GM21717 (cell line): ENCODE measurements around the gene BDNF.

ENCODE experiments used
- ATAC-seq: cut with Tn5 transposase; IDR thresholded peaks from one replicate; pipeline ENCODE4 v1.9.1; 2021; ENCODE audit warnings: mild to moderate bottlenecking, moderate library complexity; ENCODE audit not compliant: unreplicated experiment

Gene BDNF

DNA sequence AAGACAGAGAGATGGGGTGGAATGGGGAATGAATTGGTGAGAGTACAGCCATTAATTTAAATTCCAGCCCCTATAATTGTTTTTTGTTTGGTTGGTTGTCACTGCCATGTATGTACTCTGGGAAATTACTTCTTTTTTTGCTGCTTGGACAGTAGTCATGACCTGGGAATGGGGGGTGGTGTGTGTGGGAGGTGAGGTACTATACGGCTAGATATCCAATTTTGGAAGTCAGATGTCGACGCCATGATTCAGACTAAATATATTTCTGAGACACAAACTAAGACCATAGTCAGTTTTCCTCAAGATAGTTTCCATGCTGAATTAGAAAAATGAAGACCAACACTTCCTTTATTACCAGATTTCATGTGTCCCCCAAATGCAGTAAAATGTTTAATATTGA, 7.4 kb upstream of the BDNF start:
- no peak for ATAC-seq

DNA sequence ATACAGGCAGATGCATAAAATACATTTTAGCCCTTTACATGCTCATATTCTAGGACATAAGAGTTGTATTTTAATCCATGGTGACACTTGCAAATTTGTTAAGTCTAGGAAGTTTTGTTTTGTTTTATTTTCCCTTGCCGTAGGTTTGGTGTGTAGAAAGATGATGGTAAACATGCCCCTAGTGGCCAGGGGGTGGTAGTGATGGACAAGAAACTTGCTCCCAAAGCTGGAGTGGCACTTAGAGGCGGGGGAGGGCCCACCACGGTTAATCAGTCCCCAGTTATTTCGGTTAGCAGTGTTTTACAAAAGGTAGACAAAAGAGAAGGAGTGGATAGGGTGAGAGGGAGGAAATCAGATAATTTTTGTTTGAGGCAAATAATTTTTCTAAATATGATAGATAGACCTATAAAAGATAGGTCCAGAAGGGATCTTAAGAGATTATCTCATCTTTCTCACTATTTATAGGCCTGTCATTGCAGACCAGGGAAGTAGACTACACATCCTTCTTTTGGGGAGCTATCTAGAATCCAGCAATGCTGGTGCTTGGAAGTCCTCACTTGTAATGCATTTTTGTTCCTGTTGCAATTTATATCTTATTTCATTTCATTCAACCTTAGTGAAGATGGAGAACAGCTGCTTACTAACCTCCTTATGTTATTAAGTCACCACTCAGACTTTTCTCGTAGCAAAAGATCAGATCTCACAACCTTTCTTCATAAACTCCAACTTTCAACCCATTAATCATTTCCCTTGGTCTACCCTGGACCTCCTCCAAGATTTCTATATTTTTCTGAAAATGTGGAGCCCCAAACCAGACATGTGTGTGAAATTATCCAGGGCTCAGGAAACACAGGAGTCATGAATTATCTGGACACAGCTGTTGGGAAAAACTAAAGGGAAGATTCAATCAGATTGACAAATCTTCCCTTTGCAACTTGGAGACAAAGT, 5.9 kb upstream of the BDNF start:
- peak; percentile 76 for ATAC-seq

DNA sequence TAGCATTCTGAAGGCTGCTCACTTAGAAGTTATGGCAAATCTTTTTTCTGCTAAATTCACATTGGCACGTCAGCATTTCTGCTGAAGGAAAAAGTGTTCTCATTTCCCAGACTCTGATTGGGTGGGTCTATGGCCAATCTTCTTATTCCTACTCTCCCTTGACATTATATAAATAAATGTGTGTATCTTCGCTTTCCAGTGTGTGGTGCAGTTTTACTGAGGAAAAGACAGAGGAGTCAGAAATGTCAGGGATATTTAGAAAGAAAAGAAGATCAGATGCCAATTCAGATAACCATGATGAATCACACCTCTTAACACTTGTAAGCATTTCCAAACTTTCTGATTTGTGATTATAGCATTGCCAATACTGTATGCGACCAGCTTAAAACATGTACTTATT, 3.2 kb upstream of the BDNF start:
- no peak for ATAC-seq

DNA sequence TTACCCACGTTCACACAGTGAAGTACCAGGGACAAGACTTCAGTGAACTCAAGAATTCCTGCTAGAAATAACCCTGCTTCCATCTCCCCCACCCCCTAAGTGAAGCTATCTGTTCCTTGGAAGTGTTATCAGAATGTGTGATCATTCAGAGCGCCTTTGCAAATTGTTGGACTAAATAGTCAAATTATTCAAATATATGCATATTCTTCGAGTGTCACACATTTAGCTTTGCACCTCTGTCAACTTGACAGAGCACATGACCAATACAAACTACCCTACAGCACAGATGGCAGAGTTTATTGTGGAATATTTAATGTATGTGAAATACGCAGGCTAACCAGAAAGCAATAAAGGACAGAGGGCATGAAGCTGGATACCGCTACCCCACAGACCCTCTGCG, 2.6 kb upstream of the BDNF start:
- no peak for ATAC-seq

DNA sequence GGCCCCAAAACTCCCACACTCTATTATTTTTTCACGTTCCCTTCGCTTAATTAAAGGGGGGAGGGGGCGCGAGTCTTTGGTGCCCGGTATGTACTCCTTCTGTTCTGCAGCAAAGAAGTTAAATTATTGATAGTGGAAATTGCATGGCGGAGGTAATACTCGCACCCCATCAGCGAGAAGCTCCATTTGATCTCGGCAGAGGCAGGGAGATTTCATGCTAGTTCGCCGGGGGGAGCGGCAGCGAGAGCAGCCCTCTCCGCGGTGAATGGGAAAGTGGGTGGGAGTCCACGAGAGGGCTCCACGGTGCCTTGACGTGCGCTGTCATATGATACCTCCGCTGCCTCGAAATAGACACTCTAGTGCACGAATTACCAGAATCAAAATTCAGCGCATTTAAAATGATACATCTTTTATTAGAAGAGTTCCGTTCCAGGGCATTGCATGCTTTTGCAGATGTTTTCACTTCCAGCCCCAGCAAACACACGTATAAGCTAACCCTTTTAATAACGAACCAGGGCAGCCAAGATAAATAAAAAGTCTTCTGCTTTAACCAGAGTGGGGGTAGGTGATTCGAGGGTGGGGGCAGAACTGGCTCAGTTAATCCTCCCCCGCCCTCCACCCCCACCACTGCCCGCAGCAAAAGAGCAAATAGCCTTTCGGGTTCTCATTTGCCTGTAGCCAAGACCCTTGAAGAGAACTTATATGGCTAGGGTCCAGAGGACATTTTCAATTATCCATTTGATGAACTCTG, 1.3 kb upstream of the BDNF start:
- ATAC-seq, result peak; percentile 39

DNA sequence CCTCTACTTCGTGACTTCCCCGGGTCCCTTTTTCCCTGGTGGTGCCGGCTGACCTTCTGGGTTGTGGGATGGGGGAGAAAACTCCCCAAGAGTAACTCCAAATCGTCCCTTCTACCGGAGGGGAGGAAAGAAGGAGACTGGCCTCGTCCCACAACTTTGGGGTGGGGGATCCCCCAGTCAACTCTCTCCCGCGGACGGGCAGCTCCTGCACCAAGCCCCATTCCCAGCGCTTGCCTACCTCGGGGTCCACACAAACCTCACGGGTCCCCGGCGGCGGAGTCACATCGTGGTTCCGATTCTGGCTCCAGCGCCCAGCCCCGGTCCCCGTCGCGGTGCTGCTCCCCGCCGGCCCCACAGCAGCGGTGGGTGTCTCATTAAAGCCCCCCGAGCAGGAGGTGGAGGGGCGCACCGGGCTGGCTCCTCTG, 317 bp downstream of the BDNF start:
- no peak for ATAC-seq

DNA sequence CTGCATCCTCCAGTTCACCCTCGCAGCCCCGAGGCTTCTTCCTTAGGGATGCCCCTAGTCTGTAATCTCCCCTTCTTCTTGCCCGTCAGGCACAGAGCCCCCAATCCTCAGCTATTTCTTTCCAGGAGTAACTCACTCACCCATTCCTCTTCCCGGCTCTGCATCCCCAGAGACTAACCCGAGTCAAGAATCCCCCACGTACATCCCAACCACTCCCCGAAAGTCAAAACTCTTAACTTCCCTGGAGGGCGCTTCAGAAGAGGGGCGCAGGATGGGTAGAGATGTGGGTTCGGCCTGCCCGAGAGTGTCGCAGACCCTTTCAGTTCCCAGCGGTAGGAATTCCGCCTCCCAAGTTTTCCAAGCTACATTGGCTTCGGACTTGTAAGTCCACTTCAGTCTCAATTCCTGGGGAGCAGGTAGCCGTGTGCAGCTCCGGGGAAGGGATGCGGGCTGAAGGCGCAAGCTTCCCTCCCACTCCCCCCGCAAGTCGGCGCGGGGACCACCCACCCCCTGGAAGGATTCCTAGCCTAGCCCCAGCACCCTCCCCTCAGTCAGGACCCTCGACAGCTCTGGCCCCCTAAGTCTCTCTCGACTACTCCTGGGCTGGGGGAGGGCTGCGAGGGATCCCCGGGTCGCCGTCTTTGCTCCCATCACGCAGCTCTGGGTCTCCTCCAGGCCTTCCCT, 871 bp downstream of the BDNF start:
- no peak for ATAC-seq

DNA sequence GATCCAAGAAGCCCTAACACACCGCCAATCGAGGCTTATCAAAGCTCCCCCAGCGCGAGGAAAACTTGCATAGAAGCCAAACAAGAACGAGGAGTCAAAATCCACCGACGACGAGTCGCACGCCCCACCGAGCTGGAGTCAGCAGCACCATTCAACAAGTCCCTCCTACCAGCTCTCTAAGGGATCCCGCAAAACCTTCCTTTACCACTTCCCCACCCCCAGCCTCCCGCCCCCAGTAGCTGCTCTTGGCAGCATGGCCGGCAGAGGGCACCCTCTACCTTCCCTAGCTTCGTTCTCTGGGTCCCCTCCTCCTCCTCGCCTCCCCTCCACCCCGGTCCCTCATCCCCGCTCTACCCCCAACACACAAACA, 1.4 kb downstream of the BDNF start:
- ATAC-seq, result peak; percentile 74

DNA sequence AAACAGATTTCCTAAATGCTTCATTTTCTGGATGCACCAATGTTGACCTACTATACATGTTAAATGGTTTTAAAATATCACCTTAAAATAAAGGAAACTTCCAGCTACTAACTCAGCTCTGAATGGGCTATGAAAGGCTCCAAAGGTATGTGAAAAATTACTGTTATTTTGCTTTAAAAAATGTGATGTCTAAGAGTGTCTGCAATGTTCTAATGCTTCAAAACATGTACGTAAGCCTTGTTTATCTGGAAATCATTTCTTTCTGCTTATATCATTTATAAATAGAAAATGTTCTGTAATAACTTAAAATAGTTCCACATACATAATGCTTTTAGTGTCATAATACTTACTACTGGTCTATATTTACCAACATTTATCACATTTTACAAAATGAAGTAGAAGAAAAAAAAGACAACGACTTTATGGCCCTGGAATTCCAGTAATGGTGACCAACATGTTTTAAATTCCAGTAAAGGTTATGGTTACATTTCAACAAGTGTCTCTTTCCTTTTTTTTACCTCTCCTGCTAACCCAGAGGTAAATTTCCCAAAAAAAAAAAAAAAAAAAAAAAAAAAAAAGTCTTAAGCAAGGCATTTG, 2.5 kb downstream of the BDNF start:
- ATAC-seq, result no peak

DNA sequence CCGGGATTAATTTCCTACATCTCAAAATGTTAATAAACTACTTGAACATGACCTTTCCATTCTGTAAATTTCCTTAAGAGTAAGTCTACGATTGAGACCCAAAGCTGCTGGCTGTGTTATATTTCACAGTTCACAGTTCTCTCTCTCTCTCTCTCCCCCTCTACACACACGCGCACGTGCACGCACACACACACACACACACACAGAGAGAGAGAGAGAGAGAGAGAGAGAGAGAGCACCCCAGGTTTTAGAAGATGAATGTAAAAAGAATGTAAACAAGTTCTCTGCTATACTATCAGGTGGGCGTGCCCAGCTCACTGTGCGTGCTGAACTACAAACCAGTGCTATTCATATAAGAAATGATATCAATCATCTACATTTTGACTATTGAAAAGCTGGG, 3.3 kb downstream of the BDNF start:
- ATAC-seq, result no peak

DNA sequence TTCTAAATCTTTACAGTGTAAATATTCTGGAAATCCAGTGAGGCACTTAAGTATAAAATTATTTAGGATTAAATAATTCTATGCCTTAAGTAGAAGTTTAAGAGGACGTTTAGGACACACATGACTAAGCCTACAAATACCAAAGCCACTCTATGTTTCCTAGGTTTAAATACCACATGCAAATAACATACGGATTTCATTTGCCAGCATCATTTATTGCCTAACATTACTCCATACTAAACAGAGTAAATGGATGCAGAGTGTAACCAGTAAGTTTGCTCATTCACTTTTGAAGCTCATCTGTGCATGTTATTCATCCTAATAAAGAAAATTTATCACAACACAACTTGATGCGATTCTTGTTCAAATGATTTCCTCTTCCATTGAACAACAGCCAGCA, 4.1 kb downstream of the BDNF start:
- ATAC-seq, result no peak

DNA sequence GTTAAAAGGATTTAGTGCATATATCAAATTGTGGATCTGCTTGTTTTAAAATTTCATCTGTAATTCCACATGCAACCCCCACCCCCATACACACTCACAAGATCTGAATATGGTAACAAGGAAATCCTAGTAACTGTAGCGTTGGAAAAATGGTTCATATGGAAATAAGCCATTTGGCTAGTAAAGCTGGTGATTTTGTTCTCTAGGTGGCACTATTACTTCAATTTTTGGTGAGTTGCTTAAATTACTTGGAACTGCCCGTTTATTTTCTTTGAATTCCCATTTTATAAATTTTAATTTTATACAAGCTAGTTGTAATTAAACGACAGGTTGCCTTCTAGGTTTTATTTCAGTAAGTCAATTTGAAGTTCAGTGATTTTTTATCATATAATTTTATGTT, 5.3 kb downstream of the BDNF start:
- ATAC-seq, result no peak

DNA sequence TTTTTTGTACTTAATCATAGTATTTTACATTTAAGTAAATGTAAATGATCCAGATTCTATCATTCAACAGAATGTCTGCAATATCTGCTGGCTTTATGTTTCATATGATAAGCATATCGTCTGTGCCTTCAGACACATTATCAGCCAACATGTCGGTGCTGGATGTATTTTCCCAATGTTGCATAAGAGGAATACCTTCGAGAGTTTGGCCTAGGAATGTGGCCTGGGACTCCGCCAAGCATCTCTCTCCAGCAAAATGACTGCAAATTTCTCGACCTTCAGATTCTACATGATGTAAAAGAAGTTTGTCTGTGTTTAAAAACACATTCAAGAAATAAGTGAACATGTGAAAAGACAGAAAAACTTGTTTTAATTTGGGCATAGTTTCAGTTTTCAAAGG, 6.9 kb downstream of the BDNF start:
- no peak for ATAC-seq

DNA sequence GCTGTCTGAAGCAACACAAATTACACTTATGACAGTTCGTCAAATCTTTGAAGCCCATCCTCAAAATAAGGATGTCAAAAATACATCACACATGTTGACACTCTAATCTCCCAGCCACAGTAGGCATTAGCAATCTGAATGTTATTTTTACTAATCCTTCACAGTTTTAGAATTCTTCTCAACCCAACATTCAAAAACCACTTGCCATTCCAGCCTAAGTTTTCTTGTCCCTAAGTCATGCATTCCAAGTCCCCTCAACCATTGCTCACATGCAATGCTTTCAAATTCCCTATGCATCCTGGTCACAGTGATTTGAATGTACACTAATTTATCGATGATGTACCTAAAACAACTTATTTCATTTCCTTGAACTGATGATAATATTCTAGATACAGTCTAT, 7.5 kb downstream of the BDNF start:
- ATAC-seq, result no peak

DNA sequence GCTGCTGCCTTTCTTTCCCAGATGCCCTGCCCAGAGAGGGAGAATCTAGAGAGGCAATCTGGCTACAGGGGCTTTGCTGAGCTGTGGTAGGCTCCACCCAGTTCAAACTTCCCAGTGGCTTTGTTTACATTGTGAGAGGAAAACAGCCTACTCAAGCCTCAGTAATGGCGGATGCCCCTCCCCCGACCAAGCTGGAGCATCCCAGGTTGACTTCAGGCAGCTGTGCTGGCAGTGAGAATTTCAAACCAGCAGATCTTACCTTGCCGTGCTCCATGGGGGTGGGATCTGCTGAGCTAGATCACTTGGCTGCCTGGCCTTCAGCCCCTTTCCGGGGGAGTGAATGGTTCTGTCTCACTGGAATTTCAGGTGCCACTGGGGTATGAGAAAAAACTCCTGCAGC, 12.2 kb downstream of the BDNF start:
- no peak for ATAC-seq

DNA sequence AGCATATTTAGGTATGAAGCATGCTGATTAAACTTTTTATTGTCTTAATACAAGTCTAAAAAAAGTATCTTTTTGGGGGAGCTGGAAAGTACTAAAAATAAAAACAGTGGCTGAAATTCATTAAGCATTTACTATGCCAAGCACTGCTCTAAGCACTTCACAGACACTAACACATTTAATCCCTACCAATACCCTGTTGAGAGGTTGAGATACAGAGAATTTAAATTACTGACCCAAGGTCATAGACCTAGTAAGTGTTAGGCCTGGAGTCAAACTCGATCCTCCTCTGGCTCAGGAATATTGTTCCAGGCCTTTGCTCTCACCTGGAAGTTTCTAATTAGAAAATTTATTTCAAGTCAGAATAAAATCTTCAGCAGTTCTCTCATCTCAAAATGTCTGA, 18.6 kb downstream of the BDNF start:
- no peak for ATAC-seq

DNA sequence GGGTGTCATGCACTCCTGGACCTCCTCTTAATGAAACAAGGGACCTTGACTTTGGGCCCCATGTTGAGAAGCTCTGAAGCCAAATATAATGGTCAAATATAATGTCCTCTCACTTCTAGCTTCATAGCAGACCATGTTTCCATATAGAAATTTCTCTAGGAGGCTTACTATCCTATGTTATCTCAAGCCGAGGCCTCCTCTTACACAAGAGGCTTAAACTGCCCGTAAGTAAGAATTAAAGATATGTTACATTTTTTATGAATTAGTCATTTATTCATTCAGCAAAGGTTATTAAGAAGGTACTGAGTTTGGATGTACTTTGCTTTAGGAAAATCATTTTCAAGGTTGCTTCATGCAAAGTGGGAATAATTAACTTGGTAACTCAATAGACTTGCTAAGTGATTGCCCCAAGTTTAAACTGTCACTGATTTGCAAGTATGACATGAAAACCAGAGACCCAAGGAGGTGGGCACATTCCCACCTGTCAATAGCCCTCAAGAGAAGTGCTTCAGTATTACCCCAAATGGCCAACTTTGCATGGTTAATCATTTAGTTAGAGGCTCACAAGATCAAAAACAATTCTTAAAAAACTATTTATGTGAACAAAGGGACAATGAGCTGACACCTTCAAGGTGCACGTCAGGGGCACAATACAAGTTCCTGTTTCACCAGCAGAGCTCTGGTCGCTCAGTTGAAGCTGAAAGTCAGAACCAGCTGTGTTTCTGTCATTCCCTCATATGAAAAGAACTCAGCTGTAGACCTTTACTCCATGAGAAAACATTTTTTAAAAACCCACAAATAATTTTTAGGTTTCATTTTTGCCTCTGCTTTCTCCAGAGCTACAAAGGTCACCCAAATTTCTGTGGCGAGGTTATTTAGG, 20.9 kb downstream of the BDNF start:
- ATAC-seq, result no peak

DNA sequence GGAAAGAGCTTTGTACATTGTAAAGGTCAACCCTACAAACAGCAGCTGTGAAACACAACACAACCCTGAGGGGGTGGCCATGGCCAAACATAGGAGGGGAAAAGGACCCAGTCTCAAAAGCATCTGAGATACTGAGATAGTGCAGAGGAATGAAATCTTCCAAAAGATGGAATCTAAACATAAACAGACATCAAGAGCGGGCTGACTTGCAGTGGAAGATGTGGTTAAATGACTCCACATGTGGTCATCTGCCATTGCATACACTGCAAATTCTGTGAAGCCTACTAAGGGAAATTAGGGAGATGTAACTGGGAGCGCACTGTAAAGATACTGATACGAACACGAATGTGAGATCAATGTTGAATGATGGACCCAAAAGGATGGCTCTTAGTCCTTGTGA, 22.0 kb downstream of the BDNF start:
- ATAC-seq, result no peak

DNA sequence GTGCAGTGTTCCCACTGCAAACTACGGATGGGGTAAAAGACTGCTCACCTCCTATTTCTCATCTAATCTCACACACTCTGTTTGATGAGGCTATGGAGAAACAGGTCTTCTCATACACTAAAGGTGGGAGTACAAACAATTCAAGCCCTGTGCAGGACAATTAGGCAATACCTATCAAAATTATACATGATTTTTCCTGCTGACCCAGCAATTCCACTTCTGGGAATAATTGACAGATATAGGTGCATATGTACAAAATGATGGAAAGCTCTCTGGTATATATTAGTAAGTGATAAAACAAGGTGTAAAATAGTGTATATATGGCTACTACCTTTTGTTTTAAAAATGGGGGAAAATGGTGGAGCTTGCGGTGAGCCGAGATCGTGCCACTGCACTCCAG, 23.1 kb downstream of the BDNF start:
- ATAC-seq, result no peak

DNA sequence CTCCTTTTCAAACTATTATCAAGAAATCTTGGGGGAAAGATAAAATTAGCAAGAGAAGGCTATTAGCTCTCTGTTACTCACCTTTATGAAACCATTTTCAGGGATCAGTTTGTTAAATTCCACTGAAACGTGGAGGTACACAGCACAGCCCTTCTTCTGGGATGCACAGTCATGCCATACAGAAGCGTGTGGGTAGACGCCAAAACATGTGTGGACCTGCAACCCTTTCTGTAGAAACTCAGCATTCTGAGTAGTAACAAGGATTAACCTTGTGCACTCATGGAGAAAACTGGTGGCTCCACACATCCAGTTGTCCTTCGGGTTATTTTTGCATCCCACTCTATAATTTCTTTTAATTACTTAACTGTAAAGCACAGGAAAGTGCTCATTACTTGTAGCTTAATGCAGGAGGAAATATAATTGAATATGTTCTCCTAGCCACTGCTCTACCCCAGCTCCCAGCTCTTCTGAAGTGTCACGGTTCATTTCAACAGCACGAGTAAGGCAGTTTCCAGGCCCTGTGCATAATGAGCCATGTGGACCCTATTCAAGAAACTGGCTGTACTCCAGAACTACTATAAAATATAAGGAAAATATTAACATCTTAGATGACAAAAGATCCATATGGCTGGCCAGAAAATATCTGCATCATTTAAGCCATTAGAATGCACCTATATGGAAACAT, 26.1 kb downstream of the BDNF start:
- ATAC-seq, result no peak
